K562 (cell line): ENCODE results near the gene ANKLE1. TPM values are rescaled to one million over a fixed set of nuclear protein-coding genes. Genes with fewer than 3 reads are reported as not detected.

Source experiments
- ARID3B ChIP-seq: fragments of 250-450 bp; sonication (Bioruptor Pico); IDR thresholded peaks from 2 replicates; pipeline ENCODE4 v1.4.0; 2020; ENCODE audit warnings: borderline replicate concordance
- ASH1L ChIP-seq: fragments of 450-650 bp; IDR thresholded peaks from 2 replicates; pipeline ENCODE4 v1.6.1; 2018; ENCODE audit warnings: borderline replicate concordance, mild to moderate bottlenecking, low read depth; ENCODE audit not compliant: partially characterized antibody
- E4F1 ChIP-seq: fragments of 250-450 bp; sonication (Bioruptor Pico); IDR thresholded peaks from 2 replicates; pipeline ENCODE4 v1.5.0; 2021; ENCODE audit warnings: mild to moderate bottlenecking, borderline replicate concordance
- HNRNPK ChIP-seq: fragments of 200-400 bp; formaldehyde crosslinking; IDR thresholded peaks from one replicate; pipeline ENCODE4 v1.6.1; 2018; ENCODE audit warnings: mild to moderate bottlenecking, low read depth, low read length; ENCODE audit not compliant: poor library complexity, severe bottlenecking
- L3MBTL2 ChIP-seq: fragments of 450-650 bp; IDR thresholded peaks from 2 replicates; pipeline ENCODE4 v1.6.1; 2016; ENCODE audit warnings: mild to moderate bottlenecking, moderate library complexity
- MAZ ChIP-seq, 2 experiments: fragments of 450-650 bp in 1 of 2; sonication (generic) in 1 of 2; formaldehyde crosslinking; IDR thresholded peaks in 1 of 2; conservative IDR thresholded peaks in 1 of 2; 2 replicates each; pipeline versions ENCODE4 v1.4.0 to v1.5.0; 2020; ENCODE audit warnings: mild to moderate bottlenecking in 1 of 2, missing genetic modification reagents in 1 of 2
- MCM5 ChIP-seq: fragments of 450-650 bp; IDR thresholded peaks from 2 replicates; pipeline ENCODE4 v1.6.1; 2016; ENCODE audit warnings: low read depth
- OTX1 ChIP-seq: fragments of 450-650 bp; formaldehyde crosslinking; IDR thresholded peaks from 2 replicates; pipeline ENCODE4 v1.4.0; 2022; ENCODE audit warnings: mild to moderate bottlenecking
- POLR2AphosphoS2 ChIP-seq: IDR thresholded peaks from 2 replicates; pipeline ENCODE4 v1.6.1; 2012; ENCODE audit warnings: low read length, improper control_type of control experiment
- POLR2B ChIP-seq: fragments of 450-650 bp; IDR thresholded peaks from 2 replicates; pipeline ENCODE4 v1.6.1; 2018; ENCODE audit warnings: low read depth; ENCODE audit not compliant: partially characterized antibody
- RERE ChIP-seq: sonication (generic); formaldehyde crosslinking; IDR thresholded peaks from 2 replicates; pipeline ENCODE4 v1.8.0; 2023; ENCODE audit warnings: missing genetic modification reagents, mild to moderate bottlenecking, borderline replicate concordance
- STAT6 ChIP-seq: sonication (generic); formaldehyde crosslinking; IDR thresholded peaks from 2 replicates; pipeline ENCODE4 v1.8.1; 2023; ENCODE audit warnings: mild to moderate bottlenecking, missing genetic modification reagents
- TARDBP ChIP-seq: fragments of 450-650 bp; IDR thresholded peaks from 2 replicates; pipeline ENCODE4 v1.6.1; 2016
- ZBTB8A ChIP-seq: fragments of 450-650 bp; IDR thresholded peaks from 2 replicates; pipeline ENCODE4 v1.6.1; 2018; ENCODE audit warnings: mild to moderate bottlenecking, moderate library complexity; ENCODE audit not compliant: partially characterized antibody
- polyA plus RNA-seq, 8 experiments: library from polyadenylated mRNA; depleted of rRNA in 4 of 8; stranded (reverse) in 5 of 8; unstranded in 3 of 8; fragments of >200 nt; fragmentation: Nextera tagmentation in 2 of 8; fragmentation: Illumina TruSeq in 1 of 8; extraction: Ambion mirVana in 2 of 8; extraction: Trizol in 1 of 8; gene quantifications; 2 replicates each; pipeline versions ENCODE4 v1.2.1 to v1.2.3, GENCODE V29; 2011 to 2014; ENCODE audit warnings: inconsistent platforms in 1 of 8, missing spikeins in 1 of 8
- total RNA-seq, 7 experiments: library from RNA; depleted of rRNA in 6 of 7; stranded (reverse); fragments of >200 nt in 6 of 7; fragmentation: Illumina TruSeq in 2 of 7; extraction: Trizol in 2 of 7; gene quantifications; 2 replicates each; pipeline versions ENCODE4 v1.2.1 to v1.2.3, GENCODE V29; 2011 to 2021; ENCODE audit warnings: low replicate concordance in 1 of 7

Gene ANKLE1
- total and polyA plus RNA-seq, 9 of the 15 experiments (the other 6 are each of a cell fraction or from before 2014, with no cell fraction given) = 0.63 to 9.2 (median 2.9) TPM

- TF ChIP-seq RERE (CRISPR knock-in tag) (no peak), ARID3B (CRISPR knock-in tag) (no peak), STAT6 (CRISPR knock-in tag) (no peak), POLR2B (peak; percentile 67), MCM5 (no peak), TARDBP (no peak), MAZ (CRISPR knock-in tag; conservative IDR thresholded peaks at IDR 0.05 in 1 of 2, IDR thresholded peaks at IDR 0.05 in 1 of 2) (peak; percentile 13 to 16; a peak in 2 of 4 replicates), OTX1 (CRISPR knock-in tag) (no peak), ZBTB8A (no peak), ASH1L (peak; percentile 99), E4F1 (CRISPR knock-in tag) (no peak), L3MBTL2 (no peak), POLR2AphosphoS2 (no peak), HNRNPK (no peak)
These were observed 27.7 kb downstream of the ANKLE1 start, which contains the start of gene DDA1 (continued) for GRCh38 chr19:17309198-17309964.
